DMS 273 (cell line): Measurements from ENCODE around the gene CTSA.
A peak's percentile ranks its signal among the peaks of the same experiment; 100 is the strongest.

ENCODE experiments used
- DNase-seq: peaks from one replicate; lab custom pipeline; 2025; ENCODE audit not compliant: unreplicated experiment; lab: John Stamatoyannopoulos, UW

The CTSA gene

DNA sequence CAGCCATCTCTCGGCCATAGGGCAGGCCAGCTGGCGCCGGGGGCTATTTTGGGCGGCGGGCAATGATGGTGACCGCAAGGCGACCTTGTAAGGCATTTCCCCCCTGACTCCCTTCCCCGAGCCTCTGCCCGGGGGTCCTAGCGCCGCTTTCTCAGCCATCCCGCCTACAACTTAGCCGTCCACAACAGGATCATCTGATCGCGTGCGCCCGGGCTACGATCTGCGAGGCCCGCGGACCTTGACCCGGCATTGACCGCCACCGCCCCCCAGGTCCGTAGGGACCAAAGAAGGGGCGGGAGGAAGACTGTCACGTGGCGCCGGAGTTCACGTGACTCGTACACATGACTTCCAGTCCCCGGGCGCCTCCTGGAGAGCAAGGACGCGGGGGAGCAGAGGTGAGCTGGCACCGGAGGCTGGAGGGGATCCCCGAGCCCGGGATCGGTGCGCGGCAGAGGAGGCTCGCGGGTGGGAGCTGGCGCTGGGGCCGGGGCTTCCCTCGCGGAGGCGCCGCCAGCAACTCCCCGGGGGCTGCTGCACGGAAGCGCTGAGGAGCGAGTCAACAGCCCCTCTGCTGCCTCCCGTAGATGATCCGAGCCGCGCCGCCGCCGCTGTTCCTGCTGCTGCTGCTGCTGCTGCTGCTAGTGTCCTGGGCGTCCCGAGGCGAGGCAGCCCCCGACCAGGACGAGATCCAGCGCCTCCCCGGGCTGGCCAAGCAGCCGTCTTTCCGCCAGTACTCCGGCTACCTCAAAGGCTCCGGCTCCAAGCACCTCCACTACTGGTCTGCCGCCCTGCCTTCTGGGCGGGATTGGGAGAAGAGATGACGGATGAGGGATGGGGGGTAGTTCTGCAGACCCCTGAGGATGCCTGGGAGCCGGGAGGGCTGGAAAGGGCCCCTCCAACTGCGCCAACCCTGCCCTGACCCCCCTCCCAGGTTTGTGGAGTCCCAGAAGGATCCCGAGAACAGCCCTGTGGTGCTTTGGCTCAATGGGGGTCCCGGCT, at the start of gene CTSA, which contains the start of gene NEURL2:
Gene CTSA (plus strand): TSS at position 351 of the 999 bp plus-strand sequence. CDS start 234 bp downstream, at position 585.
Gene NEURL2 (minus strand): TSS at position 224 of the 999 bp plus-strand sequence. CDS start 217 bp downstream, at position 7.
- DNase-seq: peak; percentile 96

- DNase-seq: peak; percentile 41
Observed at GRCh38 chr20:45841407-45842129, 49.6 kb upstream of the CTSA start.

GRCh38 chr20:45842169-45842812, 48.8 kb upstream of the CTSA start:
- peak; percentile 90 for DNase-seq

GRCh38 chr20:45843506-45843905, 47.6 kb upstream of the CTSA start:
- DNase-seq: no peak

GRCh38 chr20:45845452-45845851, 45.7 kb upstream of the CTSA start:
- no peak for DNase-seq

GRCh38 chr20:45848421-45848820, 42.7 kb upstream of the CTSA start:
- DNase-seq: no peak

GRCh38 chr20:45848969-45849582, 42.1 kb upstream of the CTSA start:
- DNase-seq: no peak

GRCh38 chr20:45850238-45850637, 40.9 kb upstream of the CTSA start:
- no peak for DNase-seq

DNA sequence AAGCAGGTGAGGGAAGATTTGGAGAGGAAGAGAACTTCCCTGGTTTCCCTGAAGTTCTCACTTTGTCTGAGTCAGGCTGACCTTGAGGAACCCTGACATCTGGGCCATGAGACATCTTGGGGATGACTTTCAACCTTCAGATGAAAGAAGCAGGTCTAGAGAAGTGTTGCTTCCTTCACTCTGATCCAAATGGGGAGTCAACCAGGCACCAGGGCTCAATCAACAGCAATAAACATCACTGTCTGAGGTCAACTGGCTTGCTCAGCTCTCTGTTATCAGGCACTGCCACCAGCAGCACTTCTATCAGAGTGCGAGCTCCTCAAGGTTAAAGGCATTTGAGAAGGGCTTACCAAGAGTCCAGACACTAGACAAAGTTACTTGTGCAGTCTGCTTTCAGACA, 40.2 kb upstream of the CTSA start:
- no peak for DNase-seq

DNA sequence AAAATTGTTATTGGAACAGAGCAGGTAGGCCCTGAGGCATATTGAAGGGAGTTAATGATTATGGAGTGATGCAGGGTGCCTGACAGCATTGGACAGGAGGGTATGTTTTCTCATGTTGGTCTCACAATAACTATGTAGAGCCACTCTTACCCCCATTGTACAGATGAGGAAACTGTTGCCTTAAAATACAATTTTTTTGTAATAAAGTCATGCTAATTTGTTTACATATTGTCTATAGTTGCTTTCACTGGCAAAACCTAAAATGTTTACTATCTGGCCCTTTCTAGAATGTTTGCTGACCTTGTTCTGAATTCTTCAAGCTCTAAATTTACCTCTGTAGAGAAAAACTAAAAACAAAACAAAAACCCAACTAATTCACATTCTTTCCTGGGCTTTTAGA, 39.6 kb upstream of the CTSA start:
- no peak for DNase-seq

GRCh38 chr20:45852326-45852725, 38.8 kb upstream of the CTSA start:
- DNase-seq: no peak

DNA sequence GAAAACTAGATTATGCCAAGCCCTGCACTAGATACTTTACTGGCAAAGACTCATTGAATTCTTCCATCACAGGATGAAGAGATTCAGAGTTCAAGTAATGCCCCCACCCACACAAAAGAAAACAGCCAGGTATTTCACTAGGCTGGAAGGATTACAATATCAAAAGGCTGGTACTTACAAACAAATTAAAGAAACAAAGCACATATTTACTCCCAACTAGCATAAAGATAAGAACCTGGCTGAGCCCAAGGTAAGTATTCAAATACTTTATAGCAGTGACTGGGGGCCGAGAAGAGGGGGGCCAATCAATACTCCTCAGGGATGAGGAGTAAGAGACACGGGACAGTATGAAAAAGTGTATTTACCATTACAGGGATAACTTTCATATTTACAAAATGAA, 37.7 kb upstream of the CTSA start:
- no peak for DNase-seq

DNA sequence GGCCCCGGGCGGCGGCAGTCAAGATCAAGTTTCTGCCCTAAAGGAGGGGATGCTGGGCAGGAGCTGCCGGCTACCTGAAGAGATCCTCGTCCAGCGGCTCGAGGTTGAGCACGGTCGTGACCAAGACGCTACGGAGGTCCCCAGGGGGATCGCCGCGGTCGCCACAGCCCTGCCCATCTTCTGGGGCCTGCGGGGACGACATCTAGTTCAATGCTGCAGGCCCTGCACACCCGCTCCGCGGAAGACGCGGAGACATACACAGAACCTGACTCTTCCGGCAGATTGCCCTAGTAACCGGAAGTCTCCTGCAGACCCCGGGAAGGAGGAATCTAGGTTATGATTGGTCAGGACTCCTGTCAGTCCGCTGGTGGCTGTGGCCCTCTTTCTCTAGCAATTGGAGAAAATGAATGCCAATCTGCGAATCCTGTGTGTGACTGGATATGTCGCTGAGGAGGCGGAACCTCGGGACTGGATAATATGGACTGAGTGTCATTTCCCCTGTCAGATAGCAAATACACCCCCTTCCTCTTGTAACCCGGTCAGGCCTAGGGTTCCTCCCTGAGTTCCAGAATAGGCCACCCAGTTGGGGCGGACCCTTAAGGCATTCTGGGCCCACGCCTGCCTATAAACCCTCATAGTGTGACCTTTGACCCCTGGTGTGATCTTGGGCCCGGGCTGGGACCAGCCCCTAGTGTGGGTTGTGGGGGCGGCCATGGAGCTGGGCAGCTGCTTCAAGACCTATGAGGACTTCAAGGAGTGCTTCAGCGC, 33.8 kb upstream of the CTSA start, which contains the start of the genes ACOT8 and ZSWIM3:
Gene ACOT8 (minus strand): TSS at position 279 of the 768 bp plus-strand sequence. CDS start 77 bp downstream, at position 202.
Gene ZSWIM3 (plus strand): TSS at position 501 of the 768 bp plus-strand sequence. CDS start 212 bp downstream, at position 713.
- peak; percentile 100 for DNase-seq

GRCh38 chr20:45857882-45858216, 33.3 kb upstream of the CTSA start:
- no peak for DNase-seq

DNA sequence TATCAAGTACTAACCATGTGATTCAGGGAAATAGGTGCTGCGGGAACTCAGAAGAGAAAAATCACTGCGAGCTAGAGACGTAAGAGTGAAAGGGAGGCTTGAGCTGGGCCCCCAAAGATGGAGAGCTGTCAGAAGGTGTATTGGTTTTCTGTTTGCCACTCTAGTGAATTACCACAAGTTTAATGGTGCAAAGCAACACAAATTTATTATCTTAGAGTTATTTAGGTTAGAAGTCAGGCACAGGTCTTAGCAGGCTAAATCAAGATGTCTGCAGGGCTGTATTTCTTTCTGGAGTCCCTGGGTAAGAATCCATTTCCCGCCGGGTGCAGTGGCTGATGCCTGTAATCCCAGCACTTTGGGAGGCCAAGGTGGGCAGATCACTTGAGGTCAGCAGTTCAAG, 31.2 kb upstream of the CTSA start:
- DNase-seq: no peak

- no peak for DNase-seq
Observed at GRCh38 chr20:45860560-45861220, 30.4 kb upstream of the CTSA start.

DNA sequence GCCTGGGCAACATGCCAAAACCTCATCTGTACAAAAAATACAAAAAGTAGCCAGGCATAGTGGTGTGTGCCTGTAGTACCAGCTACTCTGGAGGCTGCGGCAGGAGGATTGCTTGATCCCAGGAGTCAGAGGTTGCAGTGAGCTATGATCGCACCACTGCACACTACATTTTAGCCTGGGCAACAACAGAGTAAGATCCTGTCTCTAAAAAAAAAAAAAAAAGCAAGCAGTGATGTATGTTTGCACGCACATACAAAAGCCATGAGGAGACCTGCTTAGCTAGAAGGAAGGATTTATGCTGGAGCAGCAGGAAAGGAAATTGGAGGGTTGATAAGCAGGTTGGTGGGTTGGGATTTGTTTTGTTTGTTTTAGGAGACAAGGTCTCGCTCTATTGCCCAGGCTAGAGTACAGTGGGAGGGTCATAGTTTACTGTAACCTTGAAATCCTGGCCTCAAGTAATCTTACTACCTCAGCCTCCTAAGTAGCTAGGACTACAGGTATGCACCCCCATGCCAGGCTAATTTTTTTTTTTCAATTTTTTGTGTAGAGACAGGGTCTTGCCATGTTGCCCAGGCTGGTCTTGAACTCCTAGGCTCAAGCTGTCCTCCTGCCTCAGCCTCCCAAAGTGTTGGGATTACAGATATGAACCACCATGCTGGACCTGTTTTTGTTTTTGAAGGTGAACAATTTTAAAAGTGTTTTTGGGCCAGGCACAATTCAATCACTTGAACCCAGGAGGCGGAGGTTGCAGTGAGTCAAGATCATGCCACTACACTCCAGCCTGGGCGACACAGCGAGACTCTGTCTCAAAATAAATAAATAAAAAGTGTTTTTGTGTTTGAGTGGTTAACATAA, 29.7 kb upstream of the CTSA start:
- DNase-seq: peak; percentile 79
